Measurements from ENCODE around the gene ANKRD39. TPM values are rescaled to one million over a fixed set of nuclear protein-coding genes. Genes with fewer than 3 reads are reported as not detected.
"Not testable (repeated sequence)": the region's sequence is repeated elsewhere in the genome, so short reads cannot be mapped to it uniquely, and the experiment has no call there.

The ANKRD39 gene
- total RNA-seq, 1 donor from 2014 or later = 14.6 TPM

DNA sequence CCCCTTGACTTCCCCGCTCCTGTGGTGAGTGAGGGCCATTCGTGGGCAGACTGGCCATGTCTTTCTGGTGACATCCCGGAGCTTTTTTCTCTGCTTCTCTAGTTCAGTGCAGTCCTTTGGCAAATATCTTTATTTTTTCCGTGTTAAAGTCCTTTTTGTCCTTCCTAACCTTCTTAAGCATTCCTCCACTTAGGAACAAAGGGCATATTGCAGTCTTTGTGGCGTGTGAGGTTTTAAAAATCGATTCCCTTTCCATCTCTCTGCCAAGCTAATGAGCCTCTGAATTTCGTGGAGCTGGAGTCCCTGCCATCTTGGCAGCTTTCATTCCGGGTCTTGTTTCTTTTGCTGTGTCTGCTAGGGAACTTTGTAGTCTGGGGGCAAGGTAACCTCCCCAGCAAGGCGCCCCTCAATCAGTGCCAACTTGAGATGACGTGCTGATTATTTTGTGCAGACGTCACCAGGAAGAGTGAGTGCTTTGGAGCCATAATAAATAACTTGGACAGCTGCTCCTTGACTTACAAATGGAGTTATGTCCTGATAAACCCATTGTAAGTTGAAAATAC is 36.6 kb downstream of the ANKRD39 start:
- no peak for DNase-seq
- ATAC-seq (ENCODE audit: poor library complexity) = no peak
- intact Hi-C loops (cut with DNase I) = no loop called here

DNA sequence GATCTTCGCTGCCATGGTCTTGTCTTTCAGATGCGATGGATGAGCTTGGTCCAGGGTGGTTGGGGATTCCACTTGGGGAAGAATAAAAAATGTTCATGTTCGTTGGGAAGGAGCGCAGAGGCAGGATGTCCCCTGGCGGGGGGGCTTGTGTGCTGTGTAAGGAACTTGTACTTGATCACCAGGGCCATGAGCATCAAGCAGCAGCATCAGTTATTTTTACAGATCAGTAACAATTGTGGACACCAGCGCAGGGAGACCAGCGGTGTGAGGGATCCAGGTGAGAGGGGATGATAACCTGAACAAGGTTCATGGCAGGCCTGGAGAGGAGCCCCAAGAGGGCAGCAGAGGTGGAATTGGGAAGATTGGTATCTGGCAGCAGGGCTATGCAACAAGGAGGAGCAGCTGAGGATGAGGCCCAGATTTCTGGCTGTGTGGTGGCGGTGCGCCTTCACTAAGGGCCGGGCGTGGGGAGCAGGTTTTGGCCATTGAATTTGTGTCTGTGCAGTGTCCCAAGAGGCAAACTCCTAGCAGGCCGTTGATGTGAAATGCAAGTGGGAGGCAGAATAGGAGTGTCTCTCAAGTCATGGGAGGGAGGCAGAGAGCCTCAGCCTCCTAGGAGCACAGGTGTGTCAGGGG is 37.8 kb downstream of the ANKRD39 start:
- ATAC-seq (ENCODE audit: poor library complexity) (no peak), DNase-seq (no peak)
- intact Hi-C loops (cut with DNase I) = no loop called here

DNA sequence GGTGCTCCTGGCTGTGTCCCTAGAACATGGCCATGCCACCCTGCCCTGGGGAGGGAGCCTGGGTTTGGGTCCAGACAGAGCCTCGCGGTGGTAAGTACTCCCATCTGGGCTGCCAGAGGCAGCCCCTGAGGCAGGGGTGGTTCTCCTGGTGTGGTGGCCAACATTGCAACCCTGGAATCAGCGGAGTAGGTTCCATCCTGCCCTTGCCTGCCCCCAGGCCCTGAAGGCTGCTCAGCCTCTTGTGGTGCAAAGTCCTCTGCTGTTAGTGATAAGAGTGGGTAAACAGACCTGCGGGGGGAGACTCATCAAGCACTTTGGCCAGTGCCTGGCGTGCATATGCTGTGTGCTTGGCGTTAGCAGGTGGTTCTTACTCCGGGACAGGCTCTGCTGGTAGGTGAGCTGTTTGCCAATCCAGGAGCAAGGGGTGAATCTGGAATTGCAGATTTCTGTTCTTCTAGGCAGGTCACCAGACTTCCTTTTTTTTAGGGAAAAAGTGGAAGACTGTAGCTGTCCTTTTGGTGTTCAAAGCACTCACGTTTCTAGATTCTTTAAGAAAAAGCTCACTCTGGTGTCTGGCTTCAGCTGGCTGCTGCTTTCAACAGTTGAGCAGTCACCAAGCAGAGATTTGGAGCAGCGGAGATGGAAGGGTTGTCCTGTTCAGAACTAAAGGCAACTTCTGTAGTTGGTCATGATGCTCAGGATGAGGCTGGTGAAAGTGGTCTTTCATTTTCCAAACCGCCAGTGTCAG is 38.5 kb downstream of the ANKRD39 start:
- peak; percentile 49 for ATAC-seq (ENCODE audit: poor library complexity)
- DNase-seq = peak; percentile 63
- intact Hi-C loops (cut with DNase I) = no loop called here

DNA sequence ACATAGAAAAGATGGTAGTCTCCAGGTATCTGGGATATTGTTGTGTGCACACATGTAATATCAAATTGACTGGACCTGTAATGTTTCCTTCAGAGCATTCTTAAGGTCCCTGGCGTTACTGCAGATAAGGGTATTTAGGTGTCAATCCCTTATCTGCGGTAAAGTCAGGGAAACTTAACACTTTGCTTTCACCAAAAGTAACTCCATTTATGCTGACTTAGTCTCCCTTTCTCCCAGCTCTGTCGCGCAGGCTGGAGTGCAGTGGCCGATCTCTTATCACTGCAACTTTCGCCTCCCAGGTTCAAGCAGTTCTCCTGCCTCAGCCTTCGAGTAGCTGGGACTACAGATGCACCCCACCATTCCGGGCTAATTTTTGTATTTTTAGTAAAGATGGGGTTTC is 39.9 kb downstream of the ANKRD39 start:
- intact Hi-C loops (cut with DNase I) = no loop called here
- ATAC-seq (ENCODE audit: poor library complexity) (no peak), DNase-seq (no peak)

DNA sequence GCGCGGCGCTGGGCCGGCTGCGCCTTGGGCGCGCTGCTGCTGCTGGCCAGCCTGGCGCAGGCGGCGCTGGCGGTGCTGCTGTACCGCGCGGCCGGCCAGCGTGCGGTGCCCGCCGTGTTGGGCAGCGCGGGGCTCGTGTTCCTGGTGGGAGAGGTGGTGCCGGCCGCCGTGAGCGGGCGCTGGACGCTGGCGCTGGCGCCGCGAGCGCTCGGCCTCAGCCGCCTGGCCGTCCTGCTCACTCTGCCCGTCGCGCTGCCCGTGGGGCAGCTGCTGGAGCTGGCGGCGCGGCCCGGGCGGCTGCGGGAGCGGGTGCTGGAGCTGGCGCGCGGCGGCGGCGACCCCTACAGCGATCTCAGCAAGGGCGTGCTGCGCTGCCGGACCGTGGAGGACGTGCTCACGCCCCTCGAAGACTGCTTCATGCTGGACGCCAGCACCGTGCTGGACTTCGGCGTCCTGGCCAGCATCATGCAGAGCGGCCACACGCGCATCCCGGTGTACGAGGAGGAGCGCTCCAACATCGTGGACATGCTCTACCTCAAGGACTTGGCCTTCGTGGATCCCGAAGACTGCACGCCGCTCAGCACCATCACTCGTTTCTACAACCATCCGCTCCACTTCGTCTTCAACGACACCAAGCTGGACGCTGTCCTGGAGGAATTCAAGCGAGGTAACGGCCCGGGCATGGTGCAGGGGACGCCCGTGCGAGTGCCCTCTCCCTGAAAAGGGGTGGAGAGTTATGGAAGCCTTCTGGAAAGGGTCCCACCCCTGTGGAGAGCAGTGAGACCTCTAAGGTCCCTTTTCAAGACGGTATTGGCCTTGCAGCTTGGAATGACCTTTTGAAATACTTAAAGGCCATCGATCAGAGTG is 40.7 kb downstream of the ANKRD39 start:
- intact Hi-C loops (cut with DNase I) = no loop called here
- no peak for ATAC-seq (ENCODE audit: poor library complexity)
- no peak for DNase-seq

DNA sequence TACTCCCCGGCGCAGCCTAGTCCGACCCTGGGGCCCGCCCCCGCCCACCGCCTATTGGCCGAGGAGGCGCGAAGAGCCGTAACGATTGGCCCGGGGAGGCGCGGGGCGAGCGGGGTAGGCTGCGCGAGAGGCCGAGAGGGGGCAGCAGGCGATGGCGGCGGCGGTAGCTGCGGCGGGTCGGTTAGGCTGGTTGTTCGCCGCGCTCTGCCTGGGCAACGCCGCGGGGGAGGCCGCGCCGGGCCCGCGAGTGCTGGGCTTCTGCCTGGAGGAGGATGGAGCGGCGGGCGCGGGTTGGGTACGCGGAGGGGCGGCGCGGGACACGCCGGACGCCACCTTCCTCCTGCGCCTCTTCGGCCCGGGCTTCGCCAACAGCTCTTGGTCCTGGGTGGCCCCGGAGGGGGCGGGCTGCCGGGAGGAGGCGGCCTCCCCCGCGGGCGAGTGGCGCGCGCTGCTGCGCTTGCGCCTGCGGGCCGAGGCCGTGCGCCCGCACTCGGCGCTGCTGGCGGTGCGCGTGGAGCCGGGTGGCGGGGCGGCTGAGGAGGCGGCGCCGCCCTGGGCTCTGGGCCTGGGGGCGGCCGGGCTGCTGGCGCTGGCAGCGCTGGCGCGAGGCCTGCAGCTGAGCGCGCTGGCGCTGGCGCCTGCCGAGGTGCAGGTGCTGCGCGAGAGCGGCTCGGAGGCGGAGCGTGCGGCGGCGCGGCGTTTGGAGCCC is 41.5 kb downstream of the ANKRD39 start, which contains the start of gene CNNM3:
TSS of gene CNNM3 (plus strand) at position 142 of the 709 bp plus-strand sequence. CDS start at position 152, 10 bp downstream.
- intact Hi-C loops (cut with DNase I) = no loop called here
- DNase-seq (peak; percentile 99), ATAC-seq (ENCODE audit: poor library complexity) (peak; percentile 94)

DNA sequence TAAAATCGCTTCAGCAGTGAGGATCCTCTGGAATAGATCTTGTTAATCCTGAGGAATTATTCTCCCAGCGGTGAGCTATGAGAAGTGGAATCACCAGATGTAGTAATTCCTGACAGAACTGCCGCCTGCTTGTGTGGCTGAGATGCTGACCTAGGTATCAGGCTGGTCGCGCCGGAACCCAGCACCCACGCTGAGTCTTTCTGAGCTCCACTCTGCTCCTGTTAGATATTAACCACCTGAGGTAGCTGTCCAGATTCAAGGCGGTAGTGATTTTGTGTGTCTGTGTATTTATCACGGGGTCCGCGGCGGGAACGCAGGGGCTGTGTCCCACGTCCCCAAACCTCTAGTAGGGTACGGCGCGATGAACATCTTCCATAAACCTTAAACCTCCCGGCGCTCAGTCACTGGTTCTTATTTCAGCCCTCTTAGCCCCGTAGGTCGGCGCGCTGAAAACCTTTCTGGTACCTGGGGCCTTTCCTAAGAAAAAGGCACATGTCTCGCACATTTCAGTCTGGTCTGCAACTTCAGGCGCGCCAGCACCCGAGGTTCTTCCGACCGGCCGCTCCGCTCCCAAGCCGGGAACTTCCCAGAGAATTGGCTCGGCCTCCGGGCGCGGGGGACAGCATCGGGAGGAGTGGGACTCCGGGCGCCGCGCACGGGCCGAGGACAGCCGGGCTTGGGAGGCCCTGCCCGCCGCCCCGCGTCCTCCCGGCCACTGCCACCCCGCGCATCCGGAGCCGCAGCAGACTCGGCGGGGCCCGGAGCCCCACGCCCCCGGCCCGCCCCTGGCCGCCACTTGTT is 42.3 kb downstream of the ANKRD39 start:
- intact Hi-C loops (cut with DNase I) = no loop called here
- DNase-seq (no peak), ATAC-seq (ENCODE audit: poor library complexity) (no peak)

DNA sequence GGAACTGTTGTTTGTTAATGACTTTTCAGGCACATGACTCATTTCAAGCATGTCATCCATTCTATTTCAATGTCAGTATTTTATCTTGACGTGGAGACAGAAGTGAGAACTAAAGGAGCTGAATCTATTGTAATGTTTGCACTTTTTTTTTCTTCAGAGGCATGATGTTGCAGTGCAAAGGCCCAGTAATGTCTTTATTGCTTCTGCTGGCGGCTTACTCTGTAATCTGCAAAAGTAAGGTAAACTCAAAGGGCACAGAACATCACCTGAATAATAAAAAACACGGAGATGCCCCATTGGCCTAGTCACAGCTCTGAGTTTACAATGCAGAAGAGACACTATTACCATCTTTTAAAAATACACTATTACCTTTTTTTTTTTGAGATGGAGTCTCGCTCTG is 44.2 kb downstream of the ANKRD39 start:
- intact Hi-C loops (cut with DNase I) = no loop called here
- no peak for ATAC-seq (ENCODE audit: poor library complexity)
- DNase-seq = no peak

DNA sequence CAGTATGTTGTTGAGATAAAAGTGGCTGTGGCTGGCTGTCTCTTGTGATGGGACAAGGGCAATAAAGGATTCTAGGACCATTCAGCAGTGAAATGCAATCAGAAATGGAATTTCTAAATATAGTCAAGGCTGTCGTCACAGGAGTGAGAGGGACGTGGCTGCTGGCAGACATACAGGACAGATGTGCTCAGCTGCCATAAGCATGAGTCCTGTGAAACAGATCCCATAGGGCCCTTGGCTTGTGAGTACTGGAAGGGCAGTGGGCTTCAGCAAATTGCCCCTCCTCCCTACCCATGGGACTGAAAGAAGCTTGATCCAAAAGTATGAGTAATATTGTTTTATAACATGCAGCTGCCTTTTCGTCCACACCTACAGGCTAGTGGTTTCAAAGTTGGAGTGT is 45.9 kb downstream of the ANKRD39 start:
- peak; percentile 36 for ATAC-seq (ENCODE audit: poor library complexity)
- intact Hi-C loops (cut with DNase I) = no loop called here

DNA sequence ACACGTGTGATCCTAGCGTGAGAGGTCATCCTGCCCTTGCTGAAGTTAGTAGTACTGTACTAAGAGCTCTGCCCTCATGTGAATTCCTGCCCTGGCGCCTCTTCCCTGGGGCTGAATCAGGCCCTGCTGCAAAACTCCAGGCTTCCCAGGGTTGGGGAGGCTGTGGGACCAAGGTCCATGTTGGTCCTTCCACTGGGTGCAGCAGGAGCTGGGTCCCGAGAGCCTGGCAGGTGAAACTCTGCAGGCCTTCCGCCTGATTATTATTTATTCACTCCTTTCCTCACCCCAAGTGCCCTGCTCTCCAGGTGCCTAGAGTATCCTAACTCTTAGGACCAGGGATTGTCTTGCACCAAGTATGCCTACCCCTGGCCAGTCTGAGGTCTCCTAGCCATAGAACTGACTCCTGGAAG is 47.0 kb downstream of the ANKRD39 start:
- intact Hi-C loops (cut with DNase I) = no loop called here
- ATAC-seq (ENCODE audit: poor library complexity) = peak; percentile 2
- DNase-seq = no peak

More for the DNA sequence above, 45.9 kb downstream of the ANKRD39 start:
- DNase-seq = peak; percentile 81

DNA sequence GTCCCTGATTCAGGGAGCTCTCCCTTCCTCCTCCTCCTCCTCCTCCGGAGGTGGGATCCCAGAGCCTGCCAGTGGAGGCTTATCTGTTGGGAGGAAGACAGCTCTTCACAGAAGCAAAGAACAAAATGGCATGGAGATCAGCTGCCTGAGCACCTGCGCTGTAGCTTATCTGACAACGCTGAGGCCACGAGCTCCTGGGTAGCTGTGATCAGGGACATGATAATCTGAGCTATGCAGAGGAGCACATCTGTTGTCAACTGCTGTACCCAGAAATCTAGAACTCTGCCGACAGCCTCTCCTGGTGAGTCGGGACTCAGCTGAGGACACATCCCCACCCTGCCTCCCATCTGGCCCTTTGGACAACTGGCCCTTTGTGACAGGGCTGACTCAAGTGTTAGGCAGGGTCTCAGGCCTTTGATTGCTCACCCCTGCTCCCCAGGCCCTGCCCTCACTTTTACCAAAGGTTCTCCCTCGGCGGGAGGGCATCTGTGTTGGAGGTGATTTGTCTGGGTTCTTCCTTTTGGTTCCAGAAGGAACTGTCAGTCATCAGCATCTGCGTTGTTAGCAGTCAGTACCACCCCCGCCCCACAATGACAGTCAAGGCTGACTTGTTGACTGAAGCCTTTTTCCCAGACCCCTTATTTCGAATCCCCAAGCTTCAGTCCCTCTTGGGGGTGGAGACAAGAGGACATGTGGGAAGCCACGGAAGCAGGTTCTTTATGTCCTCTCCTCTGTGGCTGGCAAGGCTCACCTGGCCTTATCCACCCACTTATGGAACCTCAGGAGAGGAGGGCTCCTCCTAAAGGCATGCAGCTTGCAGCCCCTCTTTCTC is 47.6 kb downstream of the ANKRD39 start:
- DNase-seq (no peak), ATAC-seq (ENCODE audit: poor library complexity) (no peak)
- intact Hi-C loops (cut with DNase I) = no loop called here

DNA sequence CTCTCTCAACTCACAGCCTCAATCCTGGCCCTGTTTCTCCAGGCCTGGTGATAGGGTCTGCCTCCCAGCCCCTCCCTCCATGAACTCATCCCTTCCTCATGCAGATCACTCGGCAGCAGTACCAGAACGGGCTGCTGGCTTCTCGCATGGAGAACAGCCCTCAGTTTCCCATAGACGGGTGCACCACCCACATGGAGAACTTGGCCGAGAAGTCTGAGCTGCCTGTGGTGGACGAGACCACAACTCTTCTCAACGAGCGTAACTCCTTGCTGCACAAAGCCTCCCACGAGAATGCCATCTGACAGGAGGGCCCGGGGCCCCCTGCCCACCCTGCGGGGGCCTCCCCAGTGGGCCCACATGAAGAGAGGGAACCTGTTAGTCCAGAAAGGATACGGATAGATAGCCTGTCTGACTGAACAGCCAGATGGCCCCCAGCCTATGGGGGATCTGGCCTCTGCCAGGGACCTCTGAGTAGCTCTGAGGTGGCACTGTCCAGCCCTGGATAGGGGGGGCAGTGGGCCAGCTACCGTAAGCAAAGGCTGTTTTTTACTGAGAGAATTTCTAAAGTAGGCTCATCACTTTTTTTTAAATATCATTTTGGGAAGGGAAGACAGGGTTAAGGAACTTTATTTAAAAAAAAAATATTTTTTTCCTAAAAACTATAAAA is 48.5 kb downstream of the ANKRD39 start:
- DNase-seq (no peak), ATAC-seq (ENCODE audit: poor library complexity) (no peak)
- intact Hi-C loops (cut with DNase I) = no loop called here

DNA sequence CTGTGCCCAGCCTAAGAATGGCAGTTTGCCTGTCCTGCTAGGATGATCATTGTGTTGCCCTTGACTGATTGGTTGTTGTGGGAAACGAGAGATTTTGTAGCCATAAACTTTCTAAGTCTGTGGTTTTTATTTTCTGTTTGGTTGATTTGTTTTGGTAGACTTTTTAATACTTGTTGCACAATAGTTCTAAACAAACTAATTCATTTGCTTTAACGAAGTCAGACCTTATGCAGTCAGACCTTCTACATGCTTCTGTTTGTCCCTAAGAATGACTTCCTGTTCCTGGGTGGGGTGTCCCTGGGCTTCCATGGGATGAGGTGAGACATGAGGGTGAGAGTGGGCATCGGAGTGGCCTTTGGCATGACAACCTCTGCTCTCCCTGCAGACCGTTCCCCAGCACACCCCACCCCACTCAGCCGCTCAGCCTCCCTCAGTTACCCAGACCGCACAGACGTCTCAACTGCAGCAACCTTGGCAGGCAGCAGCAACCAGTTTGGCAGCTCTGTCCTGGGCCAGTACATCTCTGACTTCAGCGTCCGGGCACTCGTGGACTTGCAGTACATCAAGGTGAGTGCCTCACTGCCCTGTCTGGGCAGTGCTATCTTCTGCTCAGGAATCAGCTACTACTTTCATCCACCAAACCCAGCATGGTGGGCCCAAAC is 49.5 kb downstream of the ANKRD39 start:
- peak; percentile 69 for DNase-seq
- peak; percentile 62 for ATAC-seq (ENCODE audit: poor library complexity)
- intact Hi-C loops (cut with DNase I) = no loop called here

DNA sequence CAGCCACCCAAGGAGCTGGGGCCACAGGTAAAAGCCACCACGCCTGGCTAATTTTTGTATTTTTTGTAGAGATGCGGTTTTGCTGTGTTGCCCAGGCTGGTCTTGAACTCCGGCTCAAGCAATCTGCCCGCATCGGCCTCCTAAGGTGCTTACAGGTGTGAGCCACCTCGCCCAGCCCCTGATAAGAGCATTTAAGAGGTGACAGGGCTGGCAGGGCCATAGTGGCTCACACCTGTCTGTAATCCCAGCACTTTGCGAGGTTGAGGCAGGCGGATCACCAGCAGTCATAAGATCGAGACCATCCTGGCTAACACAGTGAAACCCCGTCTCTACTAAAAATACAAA is 50.7 kb downstream of the ANKRD39 start:
- ATAC-seq (ENCODE audit: poor library complexity) = no peak
- intact Hi-C loops (cut with DNase I) = no loop called here
- DNase-seq = no peak

DNA sequence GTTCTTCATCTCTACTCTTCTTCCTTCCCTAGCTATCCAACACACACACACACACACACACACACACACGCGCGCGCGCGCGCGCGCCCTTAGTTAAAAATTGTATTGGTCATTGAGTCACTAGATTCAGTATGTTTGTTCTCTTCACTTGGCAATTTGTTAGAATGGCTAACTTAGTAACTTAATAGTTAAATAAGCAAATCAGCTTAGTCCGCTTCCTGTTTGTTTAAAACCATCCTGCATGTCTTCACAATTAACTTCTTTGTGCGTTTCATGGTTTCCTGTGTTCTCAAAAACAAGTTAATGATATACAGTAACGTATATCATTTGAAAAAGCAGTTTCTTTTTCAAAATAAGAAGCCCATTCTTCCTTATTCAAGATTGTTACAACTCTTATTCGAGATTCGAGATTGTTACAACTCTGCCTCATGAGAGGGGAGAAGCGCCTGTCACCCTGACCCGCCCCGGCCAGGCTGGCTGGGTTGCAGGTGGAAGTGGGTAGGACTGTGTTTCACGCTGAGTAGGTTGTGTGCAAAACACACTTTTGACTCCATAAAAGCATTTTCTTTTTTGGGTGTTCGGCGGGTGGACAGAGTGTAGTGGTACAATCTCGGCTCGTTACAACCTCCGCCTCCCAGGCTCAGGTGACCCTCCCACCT is 51.2 kb downstream of the ANKRD39 start:
- ATAC-seq (ENCODE audit: poor library complexity) (no peak), DNase-seq (no peak)
- intact Hi-C loops (cut with DNase I) = no loop called here

DNA sequence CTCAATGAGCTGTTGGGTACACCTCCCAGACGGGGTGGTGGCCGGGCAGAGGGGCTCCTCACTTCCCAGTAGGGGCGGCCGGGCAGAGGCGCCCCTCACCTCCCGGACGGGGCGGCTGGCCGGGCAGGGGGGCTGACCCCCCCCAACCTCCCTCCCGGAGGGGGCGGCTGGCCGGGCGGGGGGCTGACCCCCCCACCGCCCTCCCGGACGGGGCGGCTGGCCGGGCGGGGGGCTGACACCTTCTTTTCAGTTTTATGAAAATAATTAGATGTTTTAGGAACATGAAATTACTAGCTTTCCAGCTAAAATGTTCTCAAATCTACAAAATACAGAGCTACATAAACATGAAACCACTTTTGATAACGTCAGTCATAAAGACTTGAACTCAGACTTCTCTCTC is 51.9 kb downstream of the ANKRD39 start:
- intact Hi-C loops (cut with DNase I); DNase-seq; ATAC-seq (ENCODE audit: poor library complexity): not testable (repeated sequence)
